WTC11 (cell line): Measurements from ENCODE around the gene DUSP1. TPM values are rescaled to one million over a fixed set of nuclear protein-coding genes. Genes with fewer than 3 reads are reported as not detected.
A peak's percentile ranks its signal among the peaks of the same experiment; 100 is the strongest.

Experiments used
- ATAC-seq: fragments of 200-7000 bp; cut with Tn5 transposase; 2 replicates; pipeline ENCODE4 v1.10.0; 2021; ENCODE audit warnings: mild to moderate bottlenecking, moderate library complexity
- CTCF ChIA-PET: fragments of 300-600 bp; sonication (Branson Sonifier 250); formaldehyde crosslinking; loops from one replicate; lab custom pipeline; 2021; ENCODE audit warnings: antibody characterized with exemption; lab: Charles Lee
- POLR2A ChIA-PET: fragments of 350-600 bp; sonication (Branson Sonifier 250); formaldehyde crosslinking; loops from one replicate; lab custom pipeline; 2021; ENCODE audit warnings: antibody characterized with exemption; lab: Charles Lee
- DNase-seq: peaks from one replicate; pipeline ENCODE4 v3.0.0; 2021; ENCODE audit warnings: low spot score
- H3K27ac Mint-ChIP-seq: 2 replicates; pipeline ENCODE4 v1.8.0; 2021; ENCODE audit warnings: mixed read lengths
- H3K27me3 Mint-ChIP-seq: 2 replicates; pipeline ENCODE4 v1.8.0; 2021; ENCODE audit warnings: low read depth, mild to moderate bottlenecking, moderate library complexity, mixed read lengths
- H3K36me3 Mint-ChIP-seq: 2 replicates; pipeline ENCODE4 v1.8.0; 2021; ENCODE audit warnings: mixed read lengths
- H3K4me1 Mint-ChIP-seq: 2 replicates; pipeline ENCODE4 v1.8.0; 2022; ENCODE audit warnings: mixed read lengths
- H3K4me3 Mint-ChIP-seq: 2 replicates; pipeline ENCODE4 v1.8.0; 2021; ENCODE audit warnings: mild to moderate bottlenecking, moderate library complexity, mixed read lengths
- H3K9me3 Mint-ChIP-seq: 2 replicates; pipeline ENCODE4 v1.8.0; 2021; ENCODE audit warnings: mixed read lengths
- E2F5 ChIP-seq: sonication (generic); formaldehyde crosslinking; IDR thresholded peaks from 2 replicates; pipeline ENCODE4 v1.8.1; 2022; ENCODE audit warnings: mild to moderate bottlenecking, moderate library complexity, missing genetic modification reagents
- ETV6 ChIP-seq: sonication (generic); formaldehyde crosslinking; IDR thresholded peaks from 2 replicates; pipeline ENCODE4 v1.8.1; 2022; ENCODE audit warnings: mild to moderate bottlenecking, missing genetic modification reagents
- FOXJ3 ChIP-seq: sonication (generic); formaldehyde crosslinking; IDR thresholded peaks from 2 replicates; pipeline ENCODE4 v1.9.0; 2021; ENCODE audit warnings: missing genetic modification reagents, mild to moderate bottlenecking, borderline replicate concordance
- FOXK1 ChIP-seq: sonication (generic); formaldehyde crosslinking; IDR thresholded peaks from 2 replicates; pipeline ENCODE4 v1.8.0; 2022; ENCODE audit warnings: mild to moderate bottlenecking, moderate library complexity, missing genetic modification reagents
- FOXP1 ChIP-seq: sonication (generic); formaldehyde crosslinking; IDR thresholded peaks from 2 replicates; pipeline ENCODE4 v1.8.0; 2022; ENCODE audit warnings: missing genetic modification reagents, mild to moderate bottlenecking, moderate library complexity, borderline replicate concordance
- GABPB1 ChIP-seq: sonication (generic); formaldehyde crosslinking; IDR thresholded peaks from 2 replicates; pipeline ENCODE4 v1.8.1; 2023; ENCODE audit warnings: mild to moderate bottlenecking, missing genetic modification reagents
- GTF2I ChIP-seq: fragments of 250-450 bp; sonication (Bioruptor Pico); conservative IDR thresholded peaks from 2 replicates; pipeline ENCODE4 v1.4.0; 2021; ENCODE audit warnings: mild to moderate bottlenecking
- NFATC4 ChIP-seq: fragments of 250-450 bp; sonication (Bioruptor Pico); IDR thresholded peaks from 2 replicates; pipeline ENCODE4 v1.9.0; 2021; ENCODE audit warnings: mild to moderate bottlenecking
- NR1H2 ChIP-seq: sonication (generic); formaldehyde crosslinking; IDR thresholded peaks from 2 replicates; pipeline ENCODE4 v1.9.0; 2021; ENCODE audit warnings: mild to moderate bottlenecking, moderate library complexity, missing genetic modification reagents
- NR2C2 ChIP-seq: sonication (generic); formaldehyde crosslinking; IDR thresholded peaks from 2 replicates; pipeline ENCODE4 v1.8.0; 2022; ENCODE audit warnings: mild to moderate bottlenecking, missing genetic modification reagents
- RELA ChIP-seq: sonication (generic); formaldehyde crosslinking; IDR thresholded peaks from 2 replicates; pipeline ENCODE4 v1.8.1; 2022; ENCODE audit warnings: missing genetic modification reagents, mild to moderate bottlenecking, borderline replicate concordance
- TEAD4 ChIP-seq: sonication (generic); formaldehyde crosslinking; IDR thresholded peaks from 2 replicates; pipeline ENCODE4 v1.8.0; 2022; ENCODE audit warnings: mild to moderate bottlenecking, missing genetic modification reagents
- ZNF121 ChIP-seq: sonication (generic); formaldehyde crosslinking; IDR thresholded peaks from 2 replicates; pipeline ENCODE4 v1.8.0; 2023; ENCODE audit warnings: missing genetic modification reagents
- ZNF219 ChIP-seq: sonication (generic); formaldehyde crosslinking; IDR thresholded peaks from 2 replicates; pipeline ENCODE4 v1.8.0; 2023; ENCODE audit warnings: missing genetic modification reagents, mild to moderate bottlenecking, borderline replicate concordance
- total RNA-seq: library from RNA; stranded (reverse); gene quantifications from 3 replicates; pipeline ENCODE4 v1.2.3, GENCODE V29; 2021
- TF ChIP-seq, protein P1 (sequence below): sonication (generic); formaldehyde crosslinking; IDR thresholded peaks from 2 replicates; pipeline ENCODE4 v1.8.0; 2022; ENCODE audit warnings: mild to moderate bottlenecking, missing genetic modification reagents
- TF ChIP-seq, protein P2 (sequence below): sonication (generic); formaldehyde crosslinking; IDR thresholded peaks from 2 replicates; pipeline ENCODE4 v1.8.0; 2023; ENCODE audit warnings: missing genetic modification reagents
- TF ChIP-seq, protein P3 (sequence below): sonication (generic); formaldehyde crosslinking; conservative IDR thresholded peaks from 2 replicates; pipeline ENCODE4 v1.8.1; 2023; ENCODE audit warnings: mild to moderate bottlenecking, low read depth, missing genetic modification reagents, moderate library complexity
- TF ChIP-seq, protein P4 (sequence below): sonication (generic); formaldehyde crosslinking; IDR thresholded peaks from 2 replicates; pipeline ENCODE4 v1.8.1; 2023; ENCODE audit warnings: mild to moderate bottlenecking, missing genetic modification reagents

Gene DUSP1
- total RNA-seq, 1 experiment from 2014 or later = 9.5 TPM

- Mint-ChIP-seq H3K9me3 (no peaks in the 10 kb centered on the region), H3K4me3 (no peak overlapping the region), H3K27me3 (peaks cover 21% of the 10 kb centered on the region), H3K4me1 (peaks cover 37% of the 10 kb centered on the region), H3K36me3 (peaks cover 13% of the 10 kb centered on the region), H3K27ac (no peak overlapping the region)
- ChIA-PET CTCF (interaction anchor here (5.2 kb wide), 1 partner anchor 53 kb away, joined by 72 read pairs; no protein-coding TSS in a partner anchor), POLR2A (interaction anchor here (0.7 kb wide), 1 partner anchor 1957 kb away, joined by 6 read pairs; no protein-coding TSS in a partner anchor)
- DNase-seq (no peak), ATAC-seq (no peak)
- TF ChIP-seq, protein P1, sequence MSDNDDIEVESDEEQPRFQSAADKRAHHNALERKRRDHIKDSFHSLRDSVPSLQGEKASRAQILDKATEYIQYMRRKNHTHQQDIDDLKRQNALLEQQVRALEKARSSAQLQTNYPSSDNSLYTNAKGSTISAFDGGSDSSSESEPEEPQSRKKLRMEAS (CRISPR knock-in tag) = no peak
- TF ChIP-seq FOXJ3 (CRISPR knock-in tag) (no peak), ZNF121 (CRISPR knock-in tag) (no peak), NR2C2 (CRISPR knock-in tag) (no peak), FOXP1 (CRISPR knock-in tag) (no peak), NFATC4 (no peak), RELA (CRISPR knock-in tag) (no peak), GABPB1 (no peak), TEAD4 (CRISPR knock-in tag) (no peak), ETV6 (CRISPR knock-in tag) (no peak), FOXK1 (CRISPR knock-in tag) (no peak)
- TF ChIP-seq, protein P2, sequence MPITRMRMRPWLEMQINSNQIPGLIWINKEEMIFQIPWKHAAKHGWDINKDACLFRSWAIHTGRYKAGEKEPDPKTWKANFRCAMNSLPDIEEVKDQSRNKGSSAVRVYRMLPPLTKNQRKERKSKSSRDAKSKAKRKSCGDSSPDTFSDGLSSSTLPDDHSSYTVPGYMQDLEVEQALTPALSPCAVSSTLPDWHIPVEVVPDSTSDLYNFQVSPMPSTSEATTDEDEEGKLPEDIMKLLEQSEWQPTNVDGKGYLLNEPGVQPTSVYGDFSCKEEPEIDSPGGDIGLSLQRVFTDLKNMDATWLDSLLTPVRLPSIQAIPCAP (CRISPR knock-in tag) = no peak
Measured at GRCh38 chr5:172768098-172768572, 2.9 kb downstream of the DUSP1 start.

DNA sequence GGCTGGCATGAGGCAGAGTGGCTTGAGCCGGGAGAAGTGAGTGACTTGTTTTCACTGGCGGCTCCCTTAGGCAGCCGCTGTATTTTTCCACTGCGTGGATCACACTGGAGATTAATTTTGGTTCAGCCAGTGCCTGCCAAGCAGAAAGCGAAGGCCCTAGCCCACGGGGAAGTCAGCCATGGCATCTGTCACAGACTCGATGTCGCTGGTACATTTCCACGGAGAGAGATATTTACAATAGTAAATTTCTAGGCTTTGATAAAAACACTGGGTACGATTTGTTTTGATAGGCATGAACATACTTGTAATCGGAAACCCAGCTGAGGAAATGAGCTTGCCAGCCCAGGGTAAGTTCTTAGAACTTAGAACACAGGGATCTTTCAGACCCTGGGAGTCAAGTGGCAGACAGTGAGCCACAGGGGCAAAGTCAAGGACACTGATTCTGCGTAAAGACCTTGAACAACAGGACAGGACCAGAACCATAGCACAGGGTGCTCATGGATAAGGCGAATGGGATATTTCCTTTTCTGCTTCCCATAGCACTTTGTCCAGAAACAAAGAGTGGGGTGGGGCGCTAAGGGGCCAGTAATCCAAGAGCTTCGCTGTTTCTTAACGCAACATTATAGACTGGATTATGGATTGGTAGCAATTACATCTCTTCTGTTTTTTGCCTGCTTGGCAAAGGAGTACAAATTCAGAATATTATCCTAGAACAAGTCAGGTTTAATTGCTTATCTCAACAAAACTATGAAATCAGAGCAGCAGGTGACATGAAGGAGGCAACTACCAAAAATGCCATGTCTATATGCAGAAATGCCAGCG is 4.5 kb downstream of the DUSP1 start:
- H3K27me3 Mint-ChIP-seq = peaks cover 10% of the 10 kb centered on the region
- CTCF ChIA-PET = interaction anchor here (1.4 kb wide), 1 partner anchor 50 kb away, joined by 3 read pairs; no protein-coding TSS in a partner anchor
- peaks cover 13% of the 10 kb centered on the region for H3K36me3 Mint-ChIP-seq
- POLR2A ChIA-PET = no interaction called here
- peak overlapping the region; percentile 52 for H3K27ac Mint-ChIP-seq
- TF ChIP-seq, protein P3, sequence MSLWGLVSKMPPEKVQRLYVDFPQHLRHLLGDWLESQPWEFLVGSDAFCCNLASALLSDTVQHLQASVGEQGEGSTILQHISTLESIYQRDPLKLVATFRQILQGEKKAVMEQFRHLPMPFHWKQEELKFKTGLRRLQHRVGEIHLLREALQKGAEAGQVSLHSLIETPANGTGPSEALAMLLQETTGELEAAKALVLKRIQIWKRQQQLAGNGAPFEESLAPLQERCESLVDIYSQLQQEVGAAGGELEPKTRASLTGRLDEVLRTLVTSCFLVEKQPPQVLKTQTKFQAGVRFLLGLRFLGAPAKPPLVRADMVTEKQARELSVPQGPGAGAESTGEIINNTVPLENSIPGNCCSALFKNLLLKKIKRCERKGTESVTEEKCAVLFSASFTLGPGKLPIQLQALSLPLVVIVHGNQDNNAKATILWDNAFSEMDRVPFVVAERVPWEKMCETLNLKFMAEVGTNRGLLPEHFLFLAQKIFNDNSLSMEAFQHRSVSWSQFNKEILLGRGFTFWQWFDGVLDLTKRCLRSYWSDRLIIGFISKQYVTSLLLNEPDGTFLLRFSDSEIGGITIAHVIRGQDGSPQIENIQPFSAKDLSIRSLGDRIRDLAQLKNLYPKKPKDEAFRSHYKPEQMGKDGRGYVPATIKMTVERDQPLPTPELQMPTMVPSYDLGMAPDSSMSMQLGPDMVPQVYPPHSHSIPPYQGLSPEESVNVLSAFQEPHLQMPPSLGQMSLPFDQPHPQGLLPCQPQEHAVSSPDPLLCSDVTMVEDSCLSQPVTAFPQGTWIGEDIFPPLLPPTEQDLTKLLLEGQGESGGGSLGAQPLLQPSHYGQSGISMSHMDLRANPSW (CRISPR knock-in tag) = no peak
- no peak for TF ChIP-seq ZNF219
- TF ChIP-seq NR1H2 (CRISPR knock-in tag) = no peak
- TF ChIP-seq, protein P4, sequence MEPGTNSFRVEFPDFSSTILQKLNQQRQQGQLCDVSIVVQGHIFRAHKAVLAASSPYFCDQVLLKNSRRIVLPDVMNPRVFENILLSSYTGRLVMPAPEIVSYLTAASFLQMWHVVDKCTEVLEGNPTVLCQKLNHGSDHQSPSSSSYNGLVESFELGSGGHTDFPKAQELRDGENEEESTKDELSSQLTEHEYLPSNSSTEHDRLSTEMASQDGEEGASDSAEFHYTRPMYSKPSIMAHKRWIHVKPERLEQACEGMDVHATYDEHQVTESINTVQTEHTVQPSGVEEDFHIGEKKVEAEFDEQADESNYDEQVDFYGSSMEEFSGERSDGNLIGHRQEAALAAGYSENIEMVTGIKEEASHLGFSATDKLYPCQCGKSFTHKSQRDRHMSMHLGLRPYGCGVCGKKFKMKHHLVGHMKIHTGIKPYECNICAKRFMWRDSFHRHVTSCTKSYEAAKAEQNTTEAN (CRISPR knock-in tag) = no peak
- DNase-seq (no peak), ATAC-seq (no peak)
- H3K4me1 Mint-ChIP-seq = peaks cover 31% of the 10 kb centered on the region
- peak overlapping the region; percentile 79 for H3K4me3 Mint-ChIP-seq
- no peaks in the 10 kb centered on the region for H3K9me3 Mint-ChIP-seq

DNA sequence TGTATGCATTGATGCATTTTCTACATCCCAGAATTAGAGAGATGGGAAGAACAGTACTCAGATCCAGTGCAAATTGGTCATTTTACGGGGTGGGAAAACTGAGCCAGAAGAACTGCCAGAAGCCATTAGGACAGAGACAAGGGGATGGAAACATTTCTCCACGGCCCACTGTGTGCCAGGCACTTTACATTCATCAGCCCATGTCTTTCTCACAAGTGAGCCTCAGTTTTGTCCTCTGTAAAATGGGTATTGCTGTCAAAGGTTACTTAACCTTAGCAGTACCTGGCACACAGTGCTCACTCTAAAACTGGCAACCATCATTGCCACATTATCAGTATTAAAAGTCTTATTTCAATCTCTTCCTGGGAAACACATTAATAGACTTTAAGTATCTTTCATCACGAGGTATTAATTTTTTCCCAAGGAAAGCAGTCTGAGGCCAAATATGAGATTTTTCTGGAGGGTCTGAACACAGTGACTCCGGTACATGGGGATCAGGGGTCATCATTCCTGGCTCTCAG is 5.2 kb downstream of the DUSP1 start:
- H3K27ac Mint-ChIP-seq = peak overlapping the region; percentile 52
- peaks cover 10% of the 10 kb centered on the region for H3K27me3 Mint-ChIP-seq
- ATAC-seq (no peak), DNase-seq (no peak)
- peak overlapping the region; percentile 79 for H3K4me3 Mint-ChIP-seq
- peak; percentile 86 for TF ChIP-seq GTF2I (CRISPR knock-in tag)
- no peak for TF ChIP-seq E2F5 (CRISPR knock-in tag)
- CTCF ChIA-PET = interaction anchor here (1.4 to 1.7 kb wide), 3 partner anchors 49 to 59 kb away, joined by 8 to 10 read pairs (median 9); no protein-coding TSS in a partner anchor
- H3K36me3 Mint-ChIP-seq = peaks cover 13% of the 10 kb centered on the region
- H3K4me1 Mint-ChIP-seq = peaks cover 31% of the 10 kb centered on the region
- H3K9me3 Mint-ChIP-seq = no peaks in the 10 kb centered on the region
- POLR2A ChIA-PET = interaction anchor here (1.0 to 1.2 kb wide), 2 partner anchors 13 to 37 kb away, joined by 3 read pairs; no protein-coding TSS in a partner anchor
